HG03280 (cell line): ENCODE data around the gene TBCC.

Experiments used
- ATAC-seq: cut with Tn5 transposase; IDR thresholded peaks from one replicate; pipeline ENCODE4 v1.9.1; 2021; ENCODE audit warnings: mild to moderate bottlenecking, moderate library complexity; ENCODE audit not compliant: unreplicated experiment

TBCC gene

GRCh38 chr6:42771741-42772100 lies 25.8 kb upstream of the TBCC start:
- ATAC-seq: no peak

DNA sequence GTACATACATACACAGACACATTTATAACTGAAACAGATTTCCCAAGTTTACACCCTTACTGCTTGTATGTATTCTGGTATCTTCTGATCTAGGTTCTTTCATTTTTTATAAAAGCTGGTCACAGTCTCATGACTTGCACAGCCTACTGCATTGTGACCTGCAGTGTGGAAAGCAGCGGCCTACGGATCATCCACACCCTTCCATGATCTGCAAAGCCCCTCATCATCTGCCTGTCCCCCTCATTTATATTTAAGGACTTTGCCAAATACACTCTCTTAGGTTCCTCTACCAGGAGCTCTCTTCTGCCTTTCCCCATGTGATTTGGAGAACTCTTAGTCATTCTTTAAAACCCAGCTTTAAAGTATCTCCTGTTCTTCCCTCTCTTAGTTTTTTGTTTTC lies 23.9 kb upstream of the TBCC start:
- no peak for ATAC-seq

DNA sequence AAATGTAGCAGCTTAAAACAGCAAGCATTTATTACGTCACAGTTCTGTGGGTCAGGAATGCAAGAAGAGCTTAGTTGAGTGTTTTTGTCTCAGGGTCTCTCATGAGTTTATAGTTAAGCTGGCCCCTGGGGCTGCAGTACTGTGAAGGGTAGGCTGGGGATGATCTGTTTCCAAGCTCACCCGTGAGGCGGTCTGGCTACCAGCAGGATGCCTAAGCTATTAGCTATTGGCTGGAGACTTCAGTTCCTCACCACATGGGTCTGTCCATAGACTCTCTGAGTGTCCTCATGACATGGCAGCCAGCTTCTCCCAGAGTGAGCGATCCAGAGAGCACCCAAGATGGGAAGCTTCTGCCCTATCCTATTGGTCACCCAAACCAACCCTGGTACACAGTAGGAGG lies 23.1 kb upstream of the TBCC start:
- ATAC-seq: no peak

GRCh38 chr6:42766163-42766670 lies 20.3 kb upstream of the TBCC start:
- ATAC-seq: no peak

DNA sequence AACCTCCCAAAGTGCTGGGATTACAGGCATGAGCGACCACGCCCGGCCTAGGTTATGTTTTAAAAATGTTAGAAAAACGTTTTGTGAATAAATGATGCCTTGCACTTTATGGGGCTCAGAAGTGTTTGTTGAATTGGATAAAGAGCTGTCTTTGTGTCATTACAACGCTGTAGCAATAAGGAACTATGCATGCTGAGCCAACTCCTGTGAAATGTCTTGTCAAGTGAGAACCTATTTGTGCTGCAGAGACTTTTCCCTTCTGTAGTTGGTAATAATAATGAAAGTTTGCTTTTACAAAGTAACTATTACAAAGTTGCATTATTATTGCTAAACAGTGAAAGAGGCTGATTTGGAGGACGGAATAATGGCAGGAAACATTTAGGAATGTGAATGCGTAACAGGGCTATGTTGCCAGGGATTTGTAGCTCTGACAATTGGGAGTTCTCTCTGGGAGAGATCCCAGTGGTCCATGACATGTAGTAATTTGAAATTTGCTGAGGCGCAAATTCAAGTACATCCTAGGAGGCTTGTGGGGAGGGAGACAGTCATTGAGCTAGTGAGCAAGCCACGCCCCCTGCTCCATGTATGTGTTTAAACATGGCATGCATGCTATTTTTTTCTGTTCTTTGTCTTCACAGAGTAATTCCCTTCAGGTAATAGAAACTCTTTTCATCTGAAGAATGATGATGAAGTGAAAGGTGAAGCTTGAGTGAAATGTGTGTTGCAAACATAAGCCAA lies 19.2 kb upstream of the TBCC start:
- ATAC-seq: no peak

DNA sequence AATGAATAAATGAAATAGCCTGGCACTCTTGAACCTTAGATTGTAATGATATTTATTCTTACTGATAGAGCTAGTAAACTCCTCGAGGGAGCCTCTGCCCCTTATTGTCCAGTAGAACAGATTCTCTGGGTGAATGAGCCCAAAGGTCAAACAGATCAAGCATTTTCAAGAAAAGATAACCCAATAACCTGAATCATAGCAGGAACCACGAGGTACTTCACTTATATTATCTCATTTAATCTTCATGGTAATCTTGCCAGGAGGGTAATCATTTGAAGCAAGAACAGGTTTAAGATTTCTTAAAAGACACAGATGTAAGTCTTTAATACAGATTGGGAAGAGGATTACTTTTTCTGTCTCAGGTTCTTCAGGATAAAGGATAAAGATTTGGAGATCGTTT lies 17.0 kb upstream of the TBCC start:
- no peak for ATAC-seq

- no peak for ATAC-seq
Observed at GRCh38 chr6:42762426-42762859, 16.5 kb upstream of the TBCC start.

DNA sequence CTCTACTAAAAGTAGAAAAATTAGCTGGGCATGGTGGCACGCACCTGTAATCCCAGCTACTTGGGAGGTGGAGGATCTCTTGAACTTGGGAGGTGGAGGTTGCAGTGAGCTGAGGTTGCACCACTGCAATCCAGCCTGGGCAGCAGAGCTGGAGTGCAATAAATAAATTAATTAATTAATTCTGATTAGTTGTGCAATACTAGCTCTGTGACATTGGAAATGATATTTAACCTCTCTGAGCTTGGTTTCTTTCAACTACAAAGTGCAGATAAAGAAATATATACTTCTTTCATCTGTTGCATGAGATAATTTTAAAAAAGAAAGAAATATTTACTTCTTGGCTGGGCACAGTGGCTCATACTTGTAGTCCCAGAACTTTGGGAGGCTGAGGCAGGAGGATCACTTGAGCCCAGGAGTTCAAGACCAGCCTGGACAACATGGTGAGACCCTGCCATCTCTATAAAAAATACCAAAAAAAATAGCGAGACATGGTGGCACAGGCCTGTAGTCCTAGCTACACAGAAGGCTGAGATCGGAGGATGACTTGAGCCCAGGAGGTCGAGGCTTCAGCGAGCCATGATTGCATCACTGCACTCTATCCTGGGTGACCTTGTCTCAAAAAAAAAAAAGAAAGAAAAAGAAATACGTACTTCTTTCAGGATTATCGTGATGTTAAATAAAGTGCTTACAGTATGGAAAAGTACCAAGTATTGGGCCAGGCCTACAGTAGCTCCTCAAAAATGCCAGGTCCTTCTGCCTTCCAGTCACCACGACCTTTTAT lies 15.6 kb upstream of the TBCC start:
- no peak for ATAC-seq

DNA sequence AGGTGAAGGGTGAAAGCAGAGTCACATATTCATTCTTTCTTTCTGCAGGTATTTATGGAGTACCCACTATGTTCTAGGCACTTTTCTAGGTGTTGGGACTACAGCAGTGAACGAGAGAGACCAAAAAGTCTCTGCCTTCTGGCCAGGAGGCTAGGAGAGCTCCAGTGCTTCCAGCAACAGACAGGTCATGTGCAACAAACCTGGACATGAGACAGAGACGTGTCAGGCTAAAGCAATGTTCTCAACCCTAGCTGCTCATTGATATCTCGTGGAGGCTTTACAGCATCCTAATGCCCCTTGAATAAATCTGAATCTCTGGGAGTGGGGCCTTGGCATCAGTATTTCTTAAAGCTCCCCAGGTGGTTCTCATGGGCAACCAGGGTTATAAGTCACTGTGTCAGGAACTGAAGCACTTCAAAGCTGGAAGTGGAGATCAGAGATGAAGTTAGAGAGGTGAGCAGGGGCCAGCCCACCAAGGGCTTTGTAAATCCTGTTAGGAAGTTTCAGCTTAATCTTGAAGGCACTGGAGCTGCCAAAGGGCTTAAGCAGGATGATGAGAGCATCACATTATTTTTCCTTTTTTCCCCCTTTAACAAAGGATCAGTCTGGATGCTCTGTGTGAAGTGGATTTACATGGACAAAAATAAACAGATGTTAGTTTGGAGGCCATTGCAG lies 13.0 kb upstream of the TBCC start:
- no peak for ATAC-seq

DNA sequence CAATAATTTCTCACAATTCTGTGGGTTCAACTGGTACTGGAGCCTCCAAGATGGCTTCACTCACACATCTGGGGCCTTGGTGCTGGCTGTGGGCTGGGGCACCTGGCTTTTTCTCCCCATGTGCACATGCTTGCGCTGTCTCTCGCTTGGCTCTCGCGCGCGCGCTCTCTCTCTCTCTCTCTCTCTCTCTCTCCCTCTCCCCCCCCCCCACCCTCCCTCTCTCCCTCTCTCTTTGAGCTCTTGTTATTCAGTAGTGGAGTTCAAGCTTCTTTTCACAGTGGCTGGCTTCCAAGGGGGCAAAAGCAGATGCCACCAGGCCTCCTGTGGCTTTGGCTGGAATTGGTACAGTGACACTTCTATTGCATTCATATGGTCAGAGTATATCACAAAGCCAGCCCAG lies 10.8 kb upstream of the TBCC start:
- ATAC-seq: no peak

DNA sequence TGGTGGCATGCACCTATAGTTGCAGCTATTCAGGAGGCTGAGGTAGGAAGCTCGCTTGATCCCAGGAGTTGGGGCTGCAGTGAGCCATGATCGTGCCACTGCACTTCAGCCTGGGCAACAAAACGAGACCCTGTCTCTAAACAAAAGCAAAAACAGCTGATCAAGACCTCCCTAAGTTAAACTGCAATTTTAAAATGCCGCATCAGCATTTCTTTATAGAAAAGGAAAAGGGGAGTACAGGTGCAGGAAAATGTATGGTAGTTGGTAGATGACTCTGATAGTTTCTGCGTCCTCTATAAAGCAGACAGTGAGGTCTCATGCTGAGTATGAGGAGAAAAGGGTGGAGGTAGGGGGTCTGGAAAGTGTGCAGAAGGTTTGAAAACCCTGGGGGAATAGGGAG lies 8.9 kb upstream of the TBCC start:
- ATAC-seq: no peak

GRCh38 chr6:42751055-42751454 lies 5.2 kb upstream of the TBCC start:
- no peak for ATAC-seq

DNA sequence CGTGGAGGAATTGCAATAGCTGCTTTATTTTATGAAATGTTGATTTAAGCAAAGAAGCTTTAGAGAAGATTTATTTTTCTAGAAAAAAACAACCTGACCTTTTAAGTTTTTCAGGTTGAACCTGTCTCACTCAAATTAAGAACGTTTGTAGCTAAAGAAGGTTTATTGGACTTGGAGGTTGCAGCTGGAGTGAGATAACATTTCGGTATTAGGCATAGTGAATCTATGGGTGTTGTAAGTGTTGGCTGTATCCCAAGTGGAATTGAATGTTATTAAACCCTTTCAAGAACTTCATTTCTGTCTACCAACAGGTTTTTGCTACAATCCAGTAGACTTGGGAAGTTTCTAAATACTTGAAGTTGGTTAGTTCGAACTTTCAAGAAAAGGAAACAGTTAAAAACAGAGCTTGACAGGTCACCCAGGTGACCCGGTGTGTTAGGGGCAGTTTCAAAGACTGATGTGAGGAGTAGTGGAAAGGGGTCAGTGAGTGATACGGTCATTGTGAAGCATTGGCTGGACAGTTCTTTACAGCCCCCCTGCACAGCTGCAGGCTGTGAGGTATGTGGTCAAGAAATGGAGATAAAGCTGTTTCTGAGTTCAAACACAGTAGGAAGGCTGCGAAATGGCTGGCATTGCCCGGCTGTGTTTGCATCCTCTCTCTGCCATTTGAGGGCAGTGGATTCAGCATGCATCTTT lies 2.4 kb upstream of the TBCC start:
- ATAC-seq: no peak

- peak; percentile 53 for ATAC-seq
Observed at GRCh38 chr6:42746463-42747391, 824 bp upstream of the TBCC start.

GRCh38 chr6:42745083-42745639 lies 742 bp downstream of the TBCC start:
- ATAC-seq: no peak

DNA sequence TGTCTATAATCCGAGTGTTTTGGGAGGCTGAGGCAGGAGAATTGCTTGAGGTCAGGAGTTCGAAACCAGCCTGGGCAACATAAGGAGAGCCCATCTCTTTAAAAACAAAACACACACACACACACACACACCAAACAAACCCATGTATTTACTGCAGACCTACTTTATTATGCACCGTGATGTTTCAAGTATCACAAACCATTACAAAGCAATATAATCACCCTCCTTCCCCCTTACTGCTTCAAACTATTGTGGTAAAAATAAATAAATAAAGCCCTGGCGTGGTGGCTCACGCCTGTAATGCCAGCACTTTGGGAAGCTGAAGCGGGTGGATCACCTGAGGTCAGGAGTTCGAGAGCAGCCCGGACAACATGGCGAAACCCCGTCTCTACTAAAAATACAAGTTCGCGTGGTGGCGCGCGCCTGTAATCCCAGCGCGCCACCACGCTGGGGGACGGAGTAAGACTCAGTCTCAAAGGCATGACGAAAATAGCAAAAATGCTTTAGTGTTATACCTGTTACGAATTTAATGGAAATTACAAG lies 1.5 kb downstream of the TBCC start:
- no peak for ATAC-seq

DNA sequence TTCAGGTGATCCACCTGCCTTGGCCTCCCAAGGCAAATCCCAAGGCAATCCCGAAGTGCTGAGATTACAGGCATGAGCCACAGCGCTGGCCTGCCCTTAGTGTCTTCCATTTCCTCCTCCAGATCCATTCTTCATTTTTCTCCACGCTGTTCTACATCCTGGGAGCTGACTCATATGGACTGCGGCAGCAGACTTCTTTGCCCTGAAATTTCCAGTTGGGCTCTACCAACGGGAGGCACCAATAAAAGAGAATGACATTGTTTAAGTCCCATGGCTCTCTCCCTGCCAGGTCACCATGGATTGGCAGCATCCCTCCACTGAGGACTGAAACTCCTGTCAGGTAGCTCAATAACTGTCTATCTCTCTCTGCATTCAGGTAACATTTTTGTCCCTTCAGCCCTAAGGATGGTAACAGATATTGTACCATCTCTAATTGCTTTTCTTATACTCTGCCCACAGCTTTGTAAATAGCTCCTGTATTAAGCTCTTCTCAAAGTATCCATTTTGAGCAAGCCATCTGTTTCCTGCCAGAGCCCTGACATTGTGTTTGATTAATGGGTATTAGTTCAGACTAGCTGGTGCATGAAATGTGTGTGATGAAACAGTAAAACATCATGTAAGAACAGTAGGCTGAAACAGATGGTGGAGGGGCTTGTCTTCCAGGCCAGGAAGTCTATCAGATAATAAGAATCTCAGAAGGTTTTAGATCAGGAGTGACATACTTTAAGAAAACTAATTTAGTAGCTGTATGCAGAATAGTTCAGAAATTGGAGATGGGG lies 3.6 kb downstream of the TBCC start:
- ATAC-seq: no peak

GRCh38 chr6:42740725-42741124 lies 5.2 kb downstream of the TBCC start:
- ATAC-seq: no peak

DNA sequence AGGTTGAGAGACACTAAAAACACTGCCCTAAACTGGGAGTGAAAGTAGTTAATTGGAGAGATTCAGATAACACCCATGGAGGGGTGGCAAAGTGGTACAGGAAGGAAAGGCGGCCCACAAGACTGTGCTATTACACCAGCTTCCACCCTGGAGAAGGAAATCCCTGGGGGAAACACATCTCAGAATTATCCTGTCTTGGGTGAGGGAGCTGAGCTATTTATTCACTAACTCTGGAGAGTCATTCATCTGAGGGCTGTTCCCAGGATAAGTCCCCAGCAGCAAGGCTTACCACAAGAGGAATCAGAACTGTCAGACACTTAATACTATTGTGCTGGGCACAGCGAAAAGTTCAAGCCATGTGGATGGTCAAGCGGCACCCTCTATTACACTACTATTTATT lies 9.9 kb downstream of the TBCC start:
- ATAC-seq: no peak
